Mammary microvascular endothelial cell (primary cell): ENCODE data around the gene KCNJ10. TPM values are rescaled to one million over a fixed set of nuclear protein-coding genes. Genes with fewer than 3 reads are reported as not detected.

Source experiments
- total RNA-seq: library from RNA; depleted of rRNA; stranded (reverse); fragments of >200 nt; gene quantifications from 2 replicates; pipeline ENCODE4 v1.2.3, GENCODE V29; 2015

Gene KCNJ10
- total RNA-seq: not detected in 2 replicates

GRCh38 chr1:160069460-160070231, at the start of gene KCNJ10:
Gene KCNJ10 (minus strand): TSS chr1:160070160. CDS start chr1:160042532, 27,628 bp downstream.

GRCh38 chr1:160115545-160116282, 45.8 kb upstream of the KCNJ10 start, which contains the start of gene ATP1A2:
Gene ATP1A2 (plus strand): TSS chr1:160115759. CDS start chr1:160115862, 103 bp downstream.

DNA sequence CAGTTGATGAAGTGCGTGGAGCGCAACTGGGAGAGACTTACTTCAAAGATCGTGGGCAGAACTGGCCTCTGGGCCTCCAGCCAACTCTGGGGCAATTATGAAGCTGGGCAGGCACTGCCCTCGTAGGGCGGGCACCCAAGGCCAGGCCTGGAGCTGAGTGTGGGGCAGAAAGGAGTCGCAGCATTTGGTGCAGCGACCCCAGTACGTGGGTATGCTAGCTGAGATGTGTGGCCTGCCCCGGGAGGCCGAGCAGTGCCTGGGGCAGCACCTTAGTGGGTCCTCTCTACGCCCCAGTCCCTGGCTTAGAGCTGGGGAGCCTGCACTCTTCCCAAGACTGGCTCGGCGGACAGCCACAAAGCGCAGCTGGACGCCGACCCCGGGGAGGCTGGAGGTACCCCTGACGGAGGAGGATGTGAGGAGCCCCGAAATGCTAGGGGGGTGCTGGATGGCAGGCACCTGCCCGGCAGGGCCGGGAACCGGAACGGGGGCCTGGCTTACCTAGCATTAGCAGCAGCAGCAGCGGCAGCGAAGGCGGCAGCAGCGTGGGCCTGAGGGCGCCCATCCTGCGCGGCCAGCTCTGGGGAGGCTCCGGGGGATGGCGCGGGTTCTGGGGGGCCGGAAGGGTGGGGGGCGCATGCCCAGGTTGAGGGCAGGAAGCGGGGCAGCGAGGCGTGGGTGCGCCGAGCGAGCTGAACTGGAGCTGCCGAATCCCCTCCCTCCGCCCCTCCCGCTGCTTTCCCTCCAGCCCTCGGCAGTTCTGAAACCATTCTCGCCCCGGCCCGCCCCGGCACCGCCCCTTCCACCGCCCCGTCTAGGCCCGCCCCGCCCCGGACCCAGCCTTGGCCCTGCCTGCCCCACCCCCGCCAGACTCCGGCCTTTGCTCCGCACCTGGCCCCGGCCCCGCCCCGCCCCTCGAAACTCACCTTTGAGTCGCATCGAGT, 28.2 kb upstream of the KCNJ10 start, which contains the start of gene IGSF8:
TSS of gene IGSF8 (minus strand) at position 709 of the 941 bp plus-strand sequence. CDS start at position 562, 147 bp downstream.

GRCh38 chr1:160081261-160081936, 11.4 kb upstream of the KCNJ10 start, which contains the start of gene KCNJ9:
Gene KCNJ9 (plus strand): TSS chr1:160081538. CDS start chr1:160084031, 2,493 bp downstream.

DNA sequence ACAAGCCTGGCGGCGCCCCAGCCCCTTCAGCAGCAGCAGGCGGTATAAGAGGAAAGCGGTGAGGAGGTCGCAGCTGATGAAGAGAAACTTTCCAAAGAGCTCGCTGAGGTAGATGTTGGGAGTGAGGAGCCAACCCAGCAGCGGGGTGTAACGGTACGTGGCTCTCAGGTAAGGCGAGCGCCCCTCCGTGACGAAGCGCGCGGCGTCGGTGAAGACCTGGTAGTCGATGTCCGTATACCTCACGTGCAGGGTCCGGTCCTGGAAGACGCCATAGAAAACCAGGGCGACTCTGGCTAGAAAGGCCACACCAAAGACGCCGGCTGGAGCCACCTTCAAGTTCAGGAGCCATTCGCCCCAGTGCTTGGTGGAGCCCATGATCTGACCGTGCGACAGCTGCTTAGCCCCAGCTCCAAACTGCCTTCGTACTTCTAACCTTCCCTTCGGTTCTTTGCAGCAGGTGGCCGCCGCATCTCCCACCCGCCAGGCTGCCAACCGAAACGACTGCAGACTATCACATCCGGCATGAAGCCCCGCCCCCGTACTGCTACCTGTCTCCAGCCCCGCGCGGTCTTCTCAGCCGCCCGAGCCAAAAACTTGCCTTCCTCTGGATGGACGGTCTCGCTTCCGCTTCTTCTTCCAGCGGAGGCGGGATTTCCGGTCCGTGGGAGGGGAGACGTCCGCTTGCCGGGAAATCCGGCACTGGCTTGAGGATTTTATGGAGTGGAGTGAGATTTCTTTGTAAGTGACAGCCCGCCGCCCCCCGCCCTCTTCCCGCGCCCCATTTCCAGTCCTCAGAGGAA, 38.4 kb downstream of the KCNJ10 start, which contains the start of gene PIGM:
TSS of gene PIGM (minus strand) at position 626 of the 800 bp plus-strand sequence. CDS start at position 375, 251 bp downstream.

DNA sequence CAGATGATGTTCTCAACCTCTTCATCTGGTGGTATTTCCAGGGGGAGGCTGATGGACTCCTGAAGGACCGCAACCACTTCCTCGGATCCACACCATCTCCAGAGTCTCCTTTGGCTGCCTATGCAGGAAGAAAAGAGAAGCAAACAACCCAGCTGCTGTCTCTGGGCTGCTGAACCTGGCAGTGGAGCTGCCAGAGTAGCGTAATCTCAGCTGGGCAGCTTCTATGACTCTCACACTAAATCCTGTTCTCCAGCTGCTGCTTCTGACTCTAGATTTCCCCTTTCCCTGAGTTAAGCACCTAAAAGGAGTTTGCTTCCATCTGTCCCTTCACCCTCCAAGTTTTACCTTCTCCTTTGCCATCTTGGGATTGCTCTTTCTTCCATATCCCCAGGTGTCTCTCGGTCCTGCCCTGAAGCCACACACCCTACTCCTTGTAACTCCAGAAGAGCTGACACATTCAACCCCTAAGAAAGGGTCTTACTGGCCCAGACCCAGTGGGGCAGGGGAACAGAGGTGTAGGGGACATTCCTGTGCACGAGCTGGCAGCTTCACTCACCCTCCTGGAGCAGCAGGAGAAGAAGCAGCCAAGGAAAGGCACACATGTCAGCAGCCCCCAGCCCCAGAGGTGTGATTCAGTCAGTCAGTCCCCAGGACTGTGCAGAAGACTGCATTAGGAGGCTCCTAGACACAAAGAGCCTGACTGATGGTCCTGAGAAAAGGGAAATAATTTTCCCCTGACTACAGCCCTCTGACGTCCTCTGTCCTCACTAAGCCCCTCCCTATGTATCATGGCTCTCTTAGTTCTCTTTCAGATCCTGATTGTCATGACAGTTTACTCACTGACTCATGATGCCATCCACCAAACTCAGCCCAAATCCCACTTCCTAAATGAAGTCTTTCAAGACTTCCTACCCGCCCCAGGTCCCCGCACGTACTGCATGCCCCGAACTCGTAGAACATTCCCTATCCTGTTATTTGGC, 116.1 kb downstream of the KCNJ10 start, which contains the start of gene SLAMF9:
TSS of gene SLAMF9 (minus strand) at position 702 of the 980 bp plus-strand sequence. CDS start at position 602, 100 bp downstream.

Other genes starting within 250 kb of the KCNJ10 start
- gene SLAMF8, start 243.3 kb downstream of the KCNJ10 start, total RNA-seq: not detected in 2 replicates
- gene VSIG8, start 207.5 kb downstream of the KCNJ10 start, total RNA-seq: not detected in 2 replicates
- gene CFAP45, start 170.0 kb downstream of the KCNJ10 start, total RNA-seq: 0.89 and 1.9 TPM in 2 replicates
- gene TAGLN2, start 144.7 kb downstream of the KCNJ10 start, total RNA-seq: 869 and 920 TPM in 2 replicates
- not detected in 2 replicates for gene IGSF9, start 124.5 kb downstream of the KCNJ10 start, total RNA-seq
- not detected in 2 replicates for gene SLAMF9, start 115.9 kb downstream of the KCNJ10 start, total RNA-seq
- 2.0 and 3.1 TPM in 2 replicates for gene PIGM, start 38.2 kb downstream of the KCNJ10 start, total RNA-seq
- not detected in 2 replicates for gene KCNJ9, start 11.4 kb upstream of the KCNJ10 start, total RNA-seq
- gene IGSF8, start 28.5 kb upstream of the KCNJ10 start, total RNA-seq: 7.1 and 7.4 TPM in 2 replicates
- not detected in 2 replicates for gene ATP1A2, start 45.6 kb upstream of the KCNJ10 start, total RNA-seq
- not detected in 2 replicates for gene ATP1A4, start 81.4 kb upstream of the KCNJ10 start, total RNA-seq
- gene CASQ1, start 120.4 kb upstream of the KCNJ10 start, total RNA-seq: not detected in 2 replicates
- gene PEA15, start 135.2 kb upstream of the KCNJ10 start, total RNA-seq: 143 TPM in 2 replicates
- gene DCAF8, start 192.4 kb upstream of the KCNJ10 start, total RNA-seq: 43.9 and 49.2 TPM in 2 replicates
- gene PEX19, start 215.0 kb upstream of the KCNJ10 start, total RNA-seq: 28.4 and 29.1 TPM in 2 replicates